Lung (tissue), 12 donors: ENCODE results near the gene HEXIM1. TPM values are rescaled to one million over a fixed set of nuclear protein-coding genes. Genes with fewer than 3 reads are reported as not detected.

Source experiments
- ATAC-seq: fragments of 200-7000 bp; cut with Tn5 transposase; one replicate; pipeline ENCODE4 v1.9.1; 2020; ENCODE audit warnings: moderate number of reproducible peaks; ENCODE audit not compliant: insufficient read depth, low FRiP score
- DNase-seq, 3 donors: peaks; one replicate each; pipeline ENCODE4 v3.0.0-alpha.2; 2013 to 2017
- H3K27ac ChIP-seq, 2 donors: one replicate each; pipeline ENCODE4 v1.5.1; 2013; ENCODE audit warnings: mild to moderate bottlenecking in 2 of 2, moderate library complexity in 2 of 2, control low read depth in 1 of 2, inconsistent platforms in 1 of 2, low read depth in 1 of 2, low read length in 1 of 2
- H3K27me3 ChIP-seq, 3 donors: one replicate each; pipeline ENCODE4 v1.5.1; 2013; ENCODE audit warnings: low read length in 2 of 3; ENCODE audit not compliant: control insufficient read depth in 3 of 3, insufficient read depth in 3 of 3
- H3K36me3 ChIP-seq, 4 donors: one replicate each; pipeline ENCODE4 v1.5.1; 2013; ENCODE audit warnings: low read length in 4 of 4, mild to moderate bottlenecking in 1 of 4, moderate library complexity in 1 of 4; ENCODE audit not compliant: control insufficient read depth in 4 of 4, insufficient read depth in 4 of 4
- H3K4me1 ChIP-seq, 5 donors: one replicate each; pipeline ENCODE4 v1.5.1; 2013; ENCODE audit warnings: low read length in 5 of 5, mild to moderate bottlenecking in 2 of 5, moderate library complexity in 1 of 5; ENCODE audit not compliant: control insufficient read depth in 5 of 5, insufficient read depth in 5 of 5
- H3K4me3 ChIP-seq: one replicate; pipeline ENCODE4 v1.5.1; 2013; ENCODE audit warnings: mild to moderate bottlenecking, control low read depth, moderate library complexity
- H3K9ac ChIP-seq, 2 donors: one replicate each; pipeline ENCODE4 v1.5.1; 2013; ENCODE audit warnings: low read length in 2 of 2, control low read depth in 1 of 2; ENCODE audit not compliant: insufficient read depth in 1 of 2
- H3K9me3 ChIP-seq, 4 donors: one replicate each; pipeline ENCODE4 v1.5.1; 2013; ENCODE audit warnings: low read length in 3 of 4, mild to moderate bottlenecking in 1 of 4, moderate library complexity in 1 of 4; ENCODE audit not compliant: control insufficient read depth in 4 of 4, insufficient read depth in 3 of 4
- WGBS, 2 donors: extraction: QIAGEN DNeasy Blood & Tissue Kit; methylation state at CpG; one replicate each; pipeline ENCODE4 v1.1.7; 2013; 5-methylcytosine and 5-hydroxymethylcytosine counted together
- polyA plus RNA-seq, 2 donors: library from polyadenylated mRNA; stranded (reverse); fragments of 200-250 nt; gene quantifications; one replicate each; pipeline ENCODE4 v1.2.1, GENCODE V29; 2013
- total RNA-seq, 2 donors: library from RNA; depleted of rRNA in 1 of 2; stranded (reverse); fragments of >200 nt in 1 of 2; gene quantifications; one replicate each; pipeline ENCODE4 v1.2.1, GENCODE V29; 2014 to 2021
- TF ChIP-seq, protein P1 (sequence below): IDR thresholded peaks from 2 replicates; pipeline ENCODE4 v1.5.1; 2012; ENCODE audit warnings: mild to moderate bottlenecking; ENCODE audit errors: control extremely low read depth, extremely low read depth
- donor health status: control.
- donor health status: control.
- donor health status: Bipolar disorder and iron deficiency.
- donor health status: healthy.
- donor health status: DM: yes; HTN: yes; CAD: no.

The HEXIM1 gene
- total and polyA plus RNA-seq, 4 donors, result 14.5 to 34.4 (median 22.0) TPM

DNA sequence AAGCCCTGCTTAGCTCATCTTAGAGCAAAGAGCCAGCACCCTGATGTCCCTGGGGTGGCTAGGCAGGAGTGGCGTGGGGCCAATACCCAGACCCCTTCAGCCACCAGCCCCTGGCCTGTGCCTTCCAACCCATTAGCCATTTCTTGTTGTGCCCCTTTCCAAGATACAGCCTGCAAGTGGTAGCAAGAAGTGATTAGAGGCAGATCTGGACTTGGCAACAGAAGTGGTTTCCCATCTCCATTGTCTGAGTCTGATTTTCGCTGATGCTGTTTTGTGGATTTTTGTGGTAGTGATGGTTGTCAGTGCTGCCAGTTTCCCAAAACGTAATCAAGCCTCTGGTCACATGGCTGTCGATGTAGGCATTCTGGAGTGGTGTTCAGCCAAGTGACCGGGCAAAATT lies 41.7 kb upstream of the HEXIM1 start:
- Histone ChIP-seq H3K36me3 (peaks cover 0 to 68% (median 36%) of the 10 kb centered on the region in 4 donors), H3K4me1 (peaks cover 0 to 2% (median 0%) of the 10 kb centered on the region in 5 donors), H3K9ac (no peak overlapping the region), H3K27me3 (no peaks in the 10 kb centered on the region), H3K9me3 (no peaks in the 10 kb centered on the region), H3K27ac (no peak overlapping the region), H3K4me3 (no peak overlapping the region)
- TF ChIP-seq, protein P1, sequence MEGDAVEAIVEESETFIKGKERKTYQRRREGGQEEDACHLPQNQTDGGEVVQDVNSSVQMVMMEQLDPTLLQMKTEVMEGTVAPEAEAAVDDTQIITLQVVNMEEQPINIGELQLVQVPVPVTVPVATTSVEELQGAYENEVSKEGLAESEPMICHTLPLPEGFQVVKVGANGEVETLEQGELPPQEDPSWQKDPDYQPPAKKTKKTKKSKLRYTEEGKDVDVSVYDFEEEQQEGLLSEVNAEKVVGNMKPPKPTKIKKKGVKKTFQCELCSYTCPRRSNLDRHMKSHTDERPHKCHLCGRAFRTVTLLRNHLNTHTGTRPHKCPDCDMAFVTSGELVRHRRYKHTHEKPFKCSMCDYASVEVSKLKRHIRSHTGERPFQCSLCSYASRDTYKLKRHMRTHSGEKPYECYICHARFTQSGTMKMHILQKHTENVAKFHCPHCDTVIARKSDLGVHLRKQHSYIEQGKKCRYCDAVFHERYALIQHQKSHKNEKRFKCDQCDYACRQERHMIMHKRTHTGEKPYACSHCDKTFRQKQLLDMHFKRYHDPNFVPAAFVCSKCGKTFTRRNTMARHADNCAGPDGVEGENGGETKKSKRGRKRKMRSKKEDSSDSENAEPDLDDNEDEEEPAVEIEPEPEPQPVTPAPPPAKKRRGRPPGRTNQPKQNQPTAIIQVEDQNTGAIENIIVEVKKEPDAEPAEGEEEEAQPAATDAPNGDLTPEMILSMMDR, result no peak
- WGBS, 2 donors, result 92 to 95% methylated on average over 5 of the region's 5 CpGs
- DNase-seq (no peak), ATAC-seq (no peak)

- no peaks in the 10 kb centered on the region for H3K27me3 ChIP-seq
- WGBS, 2 donors, result 87 to 90% methylated on average over 13 of the region's 13 CpGs
- ATAC-seq (no peak), DNase-seq (no peak)
- H3K27ac ChIP-seq, result no peak overlapping the region
- H3K9ac ChIP-seq, result no peak overlapping the region
- no peak overlapping the region for H3K4me3 ChIP-seq
- H3K9me3 ChIP-seq, result no peaks in the 10 kb centered on the region
- H3K4me1 ChIP-seq, result peaks cover 0 to 2% (median 0%) of the 10 kb centered on the region in 5 donors
- H3K36me3 ChIP-seq, result peaks cover 0 to 59% (median 29%) of the 10 kb centered on the region in 4 donors
- TF ChIP-seq, protein P1, result no peak
These were observed 40.8 kb upstream of the HEXIM1 start for GRCh38 chr17:45107293-45108010.

GRCh38 chr17:45108051-45108450 lies 40.2 kb upstream of the HEXIM1 start:
- TF ChIP-seq, protein P1, result no peak
- no peaks in the 10 kb centered on the region for H3K9me3 ChIP-seq
- peaks cover 0 to 54% (median 24%) of the 10 kb centered on the region in 4 donors for H3K36me3 ChIP-seq
- no peak for ATAC-seq
- H3K9ac ChIP-seq, result no peak overlapping the region
- WGBS, 2 donors, result 77 to 78% methylated on average over 9 of the region's 9 CpGs
- H3K27ac ChIP-seq, result no peak overlapping the region
- no peak for DNase-seq
- H3K4me1 ChIP-seq, result peaks cover 0 to 2% (median 0%) of the 10 kb centered on the region in 5 donors
- no peak overlapping the region for H3K4me3 ChIP-seq
- no peaks in the 10 kb centered on the region for H3K27me3 ChIP-seq
